Embryonic facial prominence (tissue), 1 donor: ENCODE results near the gene PSMD6.

Source experiments
- DNase-seq: peaks from one replicate; pipeline ENCODE4 v3.0.0-alpha.2; 2016; ENCODE audit errors: extremely low spot score

PSMD6 gene

GRCh38 chr3:64023187-64023860 is at the start of gene PSMD6:
PSMD6 (minus strand) TSS chr3:64023494; CDS start chr3:64023419, 75 bp downstream.
- DNase-seq: peak; percentile 67

- no peak for DNase-seq
Observed at GRCh38 chr3:64072126-64072525, 48.8 kb upstream of the PSMD6 start.

GRCh38 chr3:64070704-64071103 is 47.4 kb upstream of the PSMD6 start:
- no peak for DNase-seq

GRCh38 chr3:64067506-64068346 is 44.4 kb upstream of the PSMD6 start:
- DNase-seq: no peak

- DNase-seq: no peak
Observed at GRCh38 chr3:64064804-64065203, 41.5 kb upstream of the PSMD6 start.

- no peak for DNase-seq
Observed at GRCh38 chr3:64063983-64064438, 40.7 kb upstream of the PSMD6 start.

- DNase-seq: no peak
Observed at GRCh38 chr3:64063207-64063982, 40.1 kb upstream of the PSMD6 start.

- no peak for DNase-seq
Observed at GRCh38 chr3:64061628-64062027, 38.3 kb upstream of the PSMD6 start.

- DNase-seq: no peak
Observed at GRCh38 chr3:64059484-64060175, 36.3 kb upstream of the PSMD6 start.

- no peak for DNase-seq
Observed at GRCh38 chr3:64058566-64058965, 35.3 kb upstream of the PSMD6 start.

- DNase-seq: no peak
Observed at GRCh38 chr3:64057231-64057630, 33.9 kb upstream of the PSMD6 start.

GRCh38 chr3:64056606-64057180 is 33.4 kb upstream of the PSMD6 start:
- DNase-seq: no peak

GRCh38 chr3:64055076-64055475 is 31.8 kb upstream of the PSMD6 start:
- no peak for DNase-seq

GRCh38 chr3:64054488-64054887 is 31.2 kb upstream of the PSMD6 start:
- no peak for DNase-seq

GRCh38 chr3:64053581-64053980 is 30.3 kb upstream of the PSMD6 start:
- no peak for DNase-seq

- no peak for DNase-seq
Observed at GRCh38 chr3:64053117-64053516, 29.8 kb upstream of the PSMD6 start.

GRCh38 chr3:64049832-64050231 is 26.5 kb upstream of the PSMD6 start:
- no peak for DNase-seq

GRCh38 chr3:64049136-64049535 is 25.8 kb upstream of the PSMD6 start:
- DNase-seq: no peak

- no peak for DNase-seq
Observed at GRCh38 chr3:64048631-64049061, 25.4 kb upstream of the PSMD6 start.

GRCh38 chr3:64047787-64048186 is 24.5 kb upstream of the PSMD6 start:
- DNase-seq: peak; percentile 48

- DNase-seq: no peak
Observed at GRCh38 chr3:64046996-64047594, 23.8 kb upstream of the PSMD6 start.
